Panc1 (cell line): ENCODE results near the gene NDUFS8. TPM values are rescaled to one million over a fixed set of nuclear protein-coding genes. Genes with fewer than 3 reads are reported as not detected.

Experiments
- ATAC-seq: fragments of 200-7000 bp; cut with Tn5 transposase; 2 replicates; pipeline ENCODE4 v1.9.1; 2020; ENCODE audit warnings: mild to moderate bottlenecking, moderate library complexity
- BruUV-seq: library from RNA; stranded (reverse); fragments of 400-500 nt; replicated peaks from 2 replicates; lab custom pipeline; 2021; lab: Mats Ljungman, UMichigan
- CTCF ChIA-PET: fragments of 300-600 bp; sonication (Branson Sonifier 250); formaldehyde crosslinking; loops from one replicate; lab custom pipeline; 2022; ENCODE audit warnings: antibody characterized with exemption; lab: Charles Lee
- POLR2A ChIA-PET: fragments of 300-600 bp; sonication (Branson Sonifier 250); formaldehyde crosslinking; loops from one replicate; lab custom pipeline; 2022; ENCODE audit warnings: antibody characterized with exemption; lab: Charles Lee
- DNase-seq: peaks from one replicate; pipeline ENCODE4 v3.0.0-alpha.2; 2010; ENCODE audit warnings: low read depth, low spot score
- H3K27ac ChIP-seq: 2 replicates; pipeline ENCODE4 v1.5.1; 2011; ENCODE audit warnings: mild to moderate bottlenecking, low read length, inconsistent platforms
- H3K27me3 ChIP-seq: fragments of 200-500 bp; sonication (Bioruptor generic); 2 replicates; pipeline ENCODE4 v1.6.0; 2014; ENCODE audit warnings: low read length, inconsistent platforms; ENCODE audit not compliant: control insufficient read depth, insufficient read depth
- H3K36me3 ChIP-seq: fragments of 200-500 bp; sonication (Bioruptor generic); 2 replicates; pipeline ENCODE4 v1.5.1; 2014; ENCODE audit warnings: inconsistent platforms, mild to moderate bottlenecking, low read length, moderate library complexity; ENCODE audit not compliant: control insufficient read depth, insufficient read depth
- H3K4me1 ChIP-seq: 2 replicates; pipeline ENCODE4 v1.5.1; 2011; ENCODE audit warnings: inconsistent platforms, mild to moderate bottlenecking, low read length, moderate library complexity; ENCODE audit not compliant: control insufficient read depth, insufficient read depth
- H3K4me3 ChIP-seq, 2 experiments: 2 replicates each; pipeline ENCODE4 v1.5.1; 2011 to 2012; ENCODE audit warnings: low read depth in 2 of 2, low read length in 2 of 2, mild to moderate bottlenecking in 2 of 2, inconsistent platforms in 1 of 2, moderate library complexity in 1 of 2
- H3K9me3 ChIP-seq: fragments of 200-500 bp; sonication (Bioruptor generic); 2 replicates; pipeline ENCODE4 v1.5.1; 2014; ENCODE audit warnings: low read depth, mild to moderate bottlenecking, inconsistent platforms, low read length, moderate library complexity; ENCODE audit not compliant: control insufficient read depth, insufficient read depth
- POLR2AphosphoS5 ChIP-seq: IDR thresholded peaks from 2 replicates; pipeline ENCODE4 v1.6.1; 2012; ENCODE audit warnings: mild to moderate bottlenecking, low read depth, low read length, moderate library complexity
- SIN3A ChIP-seq: IDR thresholded peaks from 2 replicates; pipeline ENCODE4 v1.6.1; 2012; ENCODE audit warnings: low read depth, mild to moderate bottlenecking, low read length, moderate library complexity, borderline replicate concordance; ENCODE audit not compliant: insufficient read depth
- TCF7L2 ChIP-seq: IDR thresholded peaks from 2 replicates; pipeline ENCODE4 v1.6.1; 2011; ENCODE audit warnings: mild to moderate bottlenecking, low read depth, low read length, inconsistent platforms
- in situ Hi-C: cut with HindIII; loops from 2 replicates; pipeline ENCODE4 v1.10.0; 2016; ENCODE audit warnings: low sequenced_read_pairs, low pct_unique_long_range_greater_than_20kb
- intact Hi-C: fragments of 100-400 bp; cut with micrococcal nuclease; formaldehyde crosslinking; loops from one replicate; pipeline ENCODE4 v1.10.0; 2022; ENCODE audit not compliant: unreplicated experiment
- total RNA-seq: library from RNA; stranded (reverse); gene quantifications from one replicate; pipeline ENCODE4 v1.2.1, GENCODE V29; 2021; ENCODE audit not compliant: unreplicated experiment
- TF ChIP-seq, protein P1 (sequence below), 2 experiments: IDR thresholded peaks; 2 replicates each; pipeline ENCODE4 v1.6.1; 2011 to 2012; ENCODE audit warnings: low read depth in 2 of 2, control low read depth in 1 of 2, low read length in 1 of 2, mild to moderate bottlenecking in 1 of 2, moderate library complexity in 1 of 2; ENCODE audit not compliant: insufficient read depth in 1 of 2
- TF ChIP-seq, protein P2 (sequence below): fragments of 450-650 bp; IDR thresholded peaks from 2 replicates; pipeline ENCODE4 v1.5.1; 2017; ENCODE audit warnings: mild to moderate bottlenecking

The NDUFS8 gene
- total RNA-seq, 1 experiment from 2014 or later, result 289 TPM

DNA sequence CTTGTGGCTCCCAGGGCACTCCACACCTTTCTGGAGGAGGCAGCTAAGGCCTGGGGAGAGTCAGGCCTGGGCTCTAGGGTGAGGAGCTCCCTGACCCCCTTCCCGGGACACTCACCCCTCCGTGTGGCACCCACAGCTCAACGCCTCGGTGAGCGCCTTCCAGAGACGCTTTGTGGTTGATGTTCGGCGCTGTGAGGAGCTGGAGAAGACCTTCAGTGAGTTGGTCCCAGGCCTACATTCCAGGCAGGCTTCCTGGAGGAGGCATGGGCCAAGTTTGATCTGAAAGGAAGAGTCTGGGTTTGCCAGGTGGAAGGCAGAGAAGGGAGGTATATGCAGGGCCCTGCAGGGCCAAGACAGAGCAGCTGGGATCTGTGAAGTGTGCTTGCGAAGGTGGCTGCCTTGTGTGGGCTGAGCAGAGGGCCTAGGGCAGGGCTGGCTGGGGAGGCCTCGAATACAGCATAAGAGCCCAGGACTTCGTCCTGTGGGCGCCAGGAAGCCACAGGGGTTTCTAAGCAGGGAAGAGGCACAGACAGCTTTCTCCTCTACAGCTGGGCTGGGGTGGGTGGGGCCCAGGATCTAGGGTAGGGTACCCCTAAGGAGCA lies 11.2 kb downstream of the NDUFS8 start:
- intact Hi-C loops (no loop called here), in situ Hi-C loops (no loop called here)
- ATAC-seq (no peak), DNase-seq (no peak)
- H3K36me3 ChIP-seq, result peaks cover 2% of the 10 kb centered on the region; the same call in 1 of the 2 replicates
- H3K9me3 ChIP-seq, result no peaks in the 10 kb centered on the region
- ChIA-PET POLR2A (no interaction called here), CTCF (no interaction called here)
- no peak for TF ChIP-seq SIN3A
- no peak for TF ChIP-seq POLR2AphosphoS5
- TF ChIP-seq, protein P1, sequence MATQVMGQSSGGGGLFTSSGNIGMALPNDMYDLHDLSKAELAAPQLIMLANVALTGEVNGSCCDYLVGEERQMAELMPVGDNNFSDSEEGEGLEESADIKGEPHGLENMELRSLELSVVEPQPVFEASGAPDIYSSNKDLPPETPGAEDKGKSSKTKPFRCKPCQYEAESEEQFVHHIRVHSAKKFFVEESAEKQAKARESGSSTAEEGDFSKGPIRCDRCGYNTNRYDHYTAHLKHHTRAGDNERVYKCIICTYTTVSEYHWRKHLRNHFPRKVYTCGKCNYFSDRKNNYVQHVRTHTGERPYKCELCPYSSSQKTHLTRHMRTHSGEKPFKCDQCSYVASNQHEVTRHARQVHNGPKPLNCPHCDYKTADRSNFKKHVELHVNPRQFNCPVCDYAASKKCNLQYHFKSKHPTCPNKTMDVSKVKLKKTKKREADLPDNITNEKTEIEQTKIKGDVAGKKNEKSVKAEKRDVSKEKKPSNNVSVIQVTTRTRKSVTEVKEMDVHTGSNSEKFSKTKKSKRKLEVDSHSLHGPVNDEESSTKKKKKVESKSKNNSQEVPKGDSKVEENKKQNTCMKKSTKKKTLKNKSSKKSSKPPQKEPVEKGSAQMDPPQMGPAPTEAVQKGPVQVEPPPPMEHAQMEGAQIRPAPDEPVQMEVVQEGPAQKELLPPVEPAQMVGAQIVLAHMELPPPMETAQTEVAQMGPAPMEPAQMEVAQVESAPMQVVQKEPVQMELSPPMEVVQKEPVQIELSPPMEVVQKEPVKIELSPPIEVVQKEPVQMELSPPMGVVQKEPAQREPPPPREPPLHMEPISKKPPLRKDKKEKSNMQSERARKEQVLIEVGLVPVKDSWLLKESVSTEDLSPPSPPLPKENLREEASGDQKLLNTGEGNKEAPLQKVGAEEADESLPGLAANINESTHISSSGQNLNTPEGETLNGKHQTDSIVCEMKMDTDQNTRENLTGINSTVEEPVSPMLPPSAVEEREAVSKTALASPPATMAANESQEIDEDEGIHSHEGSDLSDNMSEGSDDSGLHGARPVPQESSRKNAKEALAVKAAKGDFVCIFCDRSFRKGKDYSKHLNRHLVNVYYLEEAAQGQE (IDR thresholded peaks at IDR 0.05; ENCODE audit: insufficient read depth in 1 of 2, low read depth in 2 of 2, low read length in 1 of 2), result no peak
- TF ChIP-seq, protein P2, sequence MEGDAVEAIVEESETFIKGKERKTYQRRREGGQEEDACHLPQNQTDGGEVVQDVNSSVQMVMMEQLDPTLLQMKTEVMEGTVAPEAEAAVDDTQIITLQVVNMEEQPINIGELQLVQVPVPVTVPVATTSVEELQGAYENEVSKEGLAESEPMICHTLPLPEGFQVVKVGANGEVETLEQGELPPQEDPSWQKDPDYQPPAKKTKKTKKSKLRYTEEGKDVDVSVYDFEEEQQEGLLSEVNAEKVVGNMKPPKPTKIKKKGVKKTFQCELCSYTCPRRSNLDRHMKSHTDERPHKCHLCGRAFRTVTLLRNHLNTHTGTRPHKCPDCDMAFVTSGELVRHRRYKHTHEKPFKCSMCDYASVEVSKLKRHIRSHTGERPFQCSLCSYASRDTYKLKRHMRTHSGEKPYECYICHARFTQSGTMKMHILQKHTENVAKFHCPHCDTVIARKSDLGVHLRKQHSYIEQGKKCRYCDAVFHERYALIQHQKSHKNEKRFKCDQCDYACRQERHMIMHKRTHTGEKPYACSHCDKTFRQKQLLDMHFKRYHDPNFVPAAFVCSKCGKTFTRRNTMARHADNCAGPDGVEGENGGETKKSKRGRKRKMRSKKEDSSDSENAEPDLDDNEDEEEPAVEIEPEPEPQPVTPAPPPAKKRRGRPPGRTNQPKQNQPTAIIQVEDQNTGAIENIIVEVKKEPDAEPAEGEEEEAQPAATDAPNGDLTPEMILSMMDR, result no peak
- no peak for TF ChIP-seq TCF7L2
- no peak overlapping the region for H3K4me3 ChIP-seq
- H3K27me3 ChIP-seq, result no peaks in the 10 kb centered on the region
- no TSS peak for BruUV-seq
- no peak overlapping the region; the same call in 1 of the 2 replicates for H3K27ac ChIP-seq
- H3K4me1 ChIP-seq, result peaks cover 33% of the 10 kb centered on the region

DNA sequence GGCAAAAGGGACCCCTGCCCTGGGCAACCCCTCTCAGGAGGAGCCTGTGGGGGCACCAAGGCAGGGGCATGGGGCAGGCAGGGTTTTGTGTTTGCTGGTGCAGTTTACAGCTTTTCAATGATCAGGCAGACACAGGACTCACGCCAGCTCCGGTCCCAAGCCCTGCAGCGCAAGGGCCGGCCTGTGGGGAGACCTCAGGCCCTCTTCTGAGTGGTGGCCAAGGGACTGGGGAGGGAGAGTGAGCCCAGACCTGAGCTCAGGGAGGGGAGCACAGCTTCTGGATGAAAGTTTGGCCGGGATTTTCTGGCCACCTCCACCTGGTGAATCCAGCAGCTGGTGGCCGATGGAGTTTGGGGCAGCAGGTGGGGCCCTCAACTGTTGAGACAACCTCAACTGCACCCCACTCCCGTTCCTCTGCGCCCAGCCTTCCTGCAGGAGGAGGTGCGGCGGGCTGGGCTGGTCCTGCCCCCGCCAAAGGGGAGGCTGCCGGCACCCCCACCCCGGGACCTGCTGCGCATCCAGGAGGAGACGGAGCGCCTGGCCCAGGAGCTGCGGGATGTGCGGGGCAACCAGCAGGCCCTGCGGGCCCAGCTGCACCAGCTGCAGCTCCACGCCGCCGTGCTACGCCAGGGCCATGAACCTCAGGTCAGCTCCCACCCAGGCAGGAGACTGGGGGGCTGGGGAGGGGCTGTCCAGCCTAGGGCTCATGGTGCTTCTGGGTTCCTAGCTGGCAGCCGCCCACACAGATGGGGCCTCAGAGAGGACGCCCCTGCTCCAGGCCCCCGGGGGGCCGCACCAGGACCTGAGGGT lies 11.9 kb downstream of the NDUFS8 start:
- no peak overlapping the region for H3K4me3 ChIP-seq
- CTCF ChIA-PET, result interaction anchor here (0.6 kb wide), 1 partner anchor 23 kb away, joined by 3 read pairs; no protein-coding TSS in a partner anchor
- no peaks in the 10 kb centered on the region for H3K27me3 ChIP-seq
- no TSS peak for BruUV-seq
- H3K27ac ChIP-seq, result no peak overlapping the region
- no peak for ATAC-seq
- no peak for TF ChIP-seq SIN3A
- TF ChIP-seq TCF7L2, result no peak
- TF ChIP-seq, protein P2, result no peak
- TF ChIP-seq, protein P1 (IDR thresholded peaks at IDR 0.05; ENCODE audit: insufficient read depth in 1 of 2, low read depth in 2 of 2, low read length in 1 of 2), result no peak
- TF ChIP-seq POLR2AphosphoS5, result no peak
- peaks cover 33% of the 10 kb centered on the region for H3K4me1 ChIP-seq
- H3K9me3 ChIP-seq, result no peaks in the 10 kb centered on the region
- in situ Hi-C loops (no loop called here), intact Hi-C loops (no loop called here)
- POLR2A ChIA-PET, result no interaction called here
- peaks cover 2% of the 10 kb centered on the region; the same call in 1 of the 2 replicates for H3K36me3 ChIP-seq
- DNase-seq, result no peak
